ENCODE data around the gene MIDN.
A peak's percentile ranks its signal among the peaks of the same experiment; 100 is the strongest.
"Not testable (repeated sequence)": the region's sequence is repeated elsewhere in the genome, so short reads cannot be mapped to it uniquely, and the experiment has no call there.

MIDN gene

GRCh38 chr19:1248139-1248785, at the start of gene MIDN:
Gene MIDN, plus strand, starts transcription at chr19:1248583. Its CDS starts 1,714 bp downstream, at chr19:1250297.
- peak; percentile 17 for TF ChIP-seq CTCF (IDR thresholded peaks at IDR 0.05; ENCODE audit: low read depth, low read length, missing control alignments)
- DNase-seq (ENCODE audit: low read depth) = no peak
- in situ Hi-C loops (cut with HindIII; ENCODE audit: low sequenced_read_pairs) = no loop called here
- H3K4me3 ChIP-seq (ENCODE audit: low read depth, low read length) = peak within 1 kb of the TSS; percentile 64

- no peak for DNase-seq (ENCODE audit: low read depth)
- H3K4me3 ChIP-seq (ENCODE audit: low read depth, low read length) = no peak overlapping the region
- no peak for TF ChIP-seq CTCF (IDR thresholded peaks at IDR 0.05; ENCODE audit: low read depth, low read length, missing control alignments)
- in situ Hi-C loops (cut with HindIII; ENCODE audit: low sequenced_read_pairs) = no loop called here
Measured at GRCh38 chr19:1199531-1199930, 48.9 kb upstream of the MIDN start.

- H3K4me3 ChIP-seq (ENCODE audit: low read depth, low read length); DNase-seq (ENCODE audit: low read depth); in situ Hi-C loops (cut with HindIII; ENCODE audit: low sequenced_read_pairs): not testable (repeated sequence)
Measured at GRCh38 chr19:1200614-1201013, 47.8 kb upstream of the MIDN start.

GRCh38 chr19:1205114-1206099, 43.0 kb upstream of the MIDN start, which contains the start of gene STK11:
Gene STK11, plus strand, starts transcription at chr19:1205778. Its CDS starts 1,136 bp downstream, at chr19:1206914.
- DNase-seq (ENCODE audit: low read depth) = peak; percentile 89
- in situ Hi-C loops (cut with HindIII; ENCODE audit: low sequenced_read_pairs) = no loop called here
- peak within 1 kb of the TSS; percentile 77 for H3K4me3 ChIP-seq (ENCODE audit: low read depth, low read length)
- no peak for TF ChIP-seq CTCF (IDR thresholded peaks at IDR 0.05; ENCODE audit: low read depth, low read length, missing control alignments)

- in situ Hi-C loops (cut with HindIII; ENCODE audit: low sequenced_read_pairs) = no loop called here
- DNase-seq (ENCODE audit: low read depth) = no peak
- no peak for TF ChIP-seq CTCF (IDR thresholded peaks at IDR 0.05; ENCODE audit: low read depth, low read length, missing control alignments)
- peak overlapping the region; percentile 77 for H3K4me3 ChIP-seq (ENCODE audit: low read depth, low read length)
Measured at GRCh38 chr19:1206150-1206863, 42.1 kb upstream of the MIDN start.

GRCh38 chr19:1206864-1207450, 41.4 kb upstream of the MIDN start:
- no peak for TF ChIP-seq CTCF (IDR thresholded peaks at IDR 0.05; ENCODE audit: low read depth, low read length, missing control alignments)
- in situ Hi-C loops (cut with HindIII; ENCODE audit: low sequenced_read_pairs) = no loop called here
- peak overlapping the region; percentile 77 for H3K4me3 ChIP-seq (ENCODE audit: low read depth, low read length)
- DNase-seq (ENCODE audit: low read depth) = no peak

GRCh38 chr19:1208830-1209229, 39.6 kb upstream of the MIDN start:
- DNase-seq (ENCODE audit: low read depth); H3K4me3 ChIP-seq (ENCODE audit: low read depth, low read length); in situ Hi-C loops (cut with HindIII; ENCODE audit: low sequenced_read_pairs): not testable (repeated sequence)

Measured in astrocyte of the cerebellum (primary cell).